GM21390 (cell line): Measurements from ENCODE around the gene CDH1.
"Not testable (repeated sequence)": the region's sequence is repeated elsewhere in the genome, so short reads cannot be mapped to it uniquely, and the experiment has no call there.

ENCODE experiments used
- ATAC-seq: cut with Tn5 transposase; IDR thresholded peaks from one replicate; pipeline ENCODE4 v1.9.1; 2021; ENCODE audit not compliant: unreplicated experiment

Gene CDH1

DNA sequence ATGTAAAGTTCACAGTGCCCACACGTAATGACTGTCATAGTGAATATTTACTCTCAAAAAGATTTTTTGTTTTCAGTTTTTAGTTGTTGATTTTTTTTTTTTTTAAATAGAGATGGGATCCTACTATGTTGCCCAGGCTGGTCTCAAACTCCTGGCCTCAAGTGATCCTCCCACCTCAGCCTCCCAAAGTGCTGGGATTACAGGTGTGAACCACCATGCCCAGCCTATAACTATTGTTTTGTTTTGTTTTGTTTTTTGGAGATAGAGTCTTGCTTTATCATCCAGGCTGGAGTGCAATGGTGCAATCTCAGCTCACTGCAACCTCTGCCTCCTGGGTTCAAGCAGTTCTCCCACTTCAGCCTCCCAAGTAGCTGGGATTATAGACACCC is 50.3 kb downstream of the CDH1 start:
- not testable (repeated sequence) for ATAC-seq

DNA sequence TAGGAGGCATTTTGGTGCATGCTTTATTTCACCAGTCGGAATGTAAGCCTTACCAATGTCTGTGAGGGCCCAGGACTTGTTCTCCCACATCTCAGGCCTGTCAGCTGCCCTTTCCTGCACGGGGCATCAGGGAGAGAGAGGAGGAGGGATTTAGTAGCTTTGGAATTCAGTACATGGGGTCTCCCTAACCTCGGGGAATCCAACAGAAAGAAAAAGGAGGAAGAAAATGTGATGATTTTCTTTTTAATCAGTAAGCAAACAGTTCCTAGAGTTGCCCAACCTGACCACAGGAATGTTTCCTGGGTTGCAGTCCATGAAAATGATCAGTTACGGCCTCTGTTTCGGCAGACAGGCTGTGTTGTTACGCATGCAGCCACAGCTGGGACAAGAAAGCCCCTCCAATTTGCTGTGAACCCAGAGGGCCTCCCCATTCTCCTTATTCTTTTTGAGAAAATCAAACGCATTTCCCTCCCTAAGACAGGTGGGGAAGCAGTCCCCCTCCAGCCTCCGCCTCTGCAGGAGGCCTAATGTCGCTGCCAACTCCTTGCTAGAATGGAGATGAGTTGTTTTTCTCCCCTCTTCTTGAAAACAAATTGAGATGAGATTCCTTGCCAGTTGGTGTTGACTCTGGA is 53.2 kb downstream of the CDH1 start:
- no peak for ATAC-seq

DNA sequence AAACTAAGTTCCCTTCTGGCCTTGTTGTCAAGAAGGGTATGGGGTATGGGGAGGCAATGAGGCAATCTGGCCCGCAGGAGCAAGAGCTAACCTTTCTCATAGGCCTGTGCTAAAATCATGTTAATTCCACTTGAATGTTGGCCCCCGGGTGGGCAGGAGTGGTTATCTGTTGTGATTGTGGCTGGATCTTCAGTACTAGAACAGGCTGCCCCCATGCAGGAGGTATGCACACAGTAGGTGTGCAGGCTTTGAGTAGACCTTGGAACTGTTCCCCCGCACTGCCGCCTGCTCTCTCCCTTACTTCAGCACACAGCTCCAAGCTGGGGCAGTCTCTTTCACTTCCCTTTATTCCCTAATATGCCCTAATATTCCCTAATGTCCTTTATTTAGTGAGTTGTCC is 53.9 kb downstream of the CDH1 start:
- no peak for ATAC-seq

DNA sequence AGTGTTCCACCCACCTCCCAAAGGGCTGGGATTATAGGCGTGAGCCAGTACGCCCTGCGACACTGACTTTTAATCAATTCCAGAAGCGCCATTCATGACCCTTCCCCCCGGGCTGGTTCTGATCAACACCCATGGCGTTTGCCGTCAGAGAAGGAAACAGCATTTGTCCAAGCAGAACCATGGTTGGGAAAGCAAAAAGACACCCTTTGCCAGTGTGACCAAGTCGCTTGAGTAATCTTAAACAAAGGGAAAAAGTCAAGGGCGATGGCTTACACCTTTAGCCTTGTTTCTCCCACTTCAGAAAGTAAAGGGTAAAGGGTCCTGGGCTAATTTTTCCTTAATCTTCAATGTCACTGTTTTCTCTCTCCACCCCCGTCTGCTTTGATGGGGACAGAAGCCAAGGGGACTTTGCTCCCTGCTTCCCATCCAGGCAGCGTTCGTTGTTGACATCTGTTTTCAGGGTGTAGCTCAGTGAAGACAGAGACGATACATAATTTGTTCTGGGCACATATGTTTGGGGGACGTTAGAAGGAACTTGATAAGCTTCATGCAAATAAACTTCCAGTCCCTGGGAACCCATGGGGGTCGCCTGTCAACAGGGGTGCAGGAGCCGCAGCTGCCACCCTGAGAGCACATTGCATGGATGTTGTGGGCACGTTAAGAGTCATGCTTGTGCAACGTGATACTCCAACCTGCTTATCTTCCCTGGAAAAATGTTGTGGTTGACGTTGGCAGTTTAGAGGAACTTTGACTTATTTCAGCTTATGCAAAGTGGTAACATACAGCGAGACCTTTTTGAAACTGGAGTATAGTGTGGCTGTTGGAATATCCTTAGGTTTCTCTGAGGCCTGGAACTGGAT is 55.6 kb downstream of the CDH1 start:
- ATAC-seq: no peak

DNA sequence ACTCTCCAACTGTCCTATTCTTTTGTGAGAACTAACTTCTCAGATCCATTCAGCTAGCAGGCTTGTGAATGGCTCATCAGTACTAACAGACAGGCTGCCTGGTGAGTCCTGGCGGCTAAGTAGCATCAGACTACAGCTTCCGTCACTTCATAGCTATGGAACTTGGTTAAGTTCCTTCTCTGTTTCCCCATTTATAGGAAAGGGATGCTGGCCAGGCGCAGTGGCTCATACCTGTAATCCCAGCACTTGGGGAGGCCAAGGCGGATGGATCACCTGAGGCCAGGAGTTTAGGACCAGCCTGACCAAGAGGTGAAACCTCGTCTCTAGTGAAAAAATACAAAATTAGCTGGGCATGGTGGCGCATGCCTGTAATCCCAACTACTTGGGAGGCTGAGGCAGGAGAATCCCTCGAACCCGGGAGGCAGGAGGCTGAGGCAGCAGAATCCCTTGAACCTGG is 56.3 kb downstream of the CDH1 start:
- ATAC-seq: no peak

DNA sequence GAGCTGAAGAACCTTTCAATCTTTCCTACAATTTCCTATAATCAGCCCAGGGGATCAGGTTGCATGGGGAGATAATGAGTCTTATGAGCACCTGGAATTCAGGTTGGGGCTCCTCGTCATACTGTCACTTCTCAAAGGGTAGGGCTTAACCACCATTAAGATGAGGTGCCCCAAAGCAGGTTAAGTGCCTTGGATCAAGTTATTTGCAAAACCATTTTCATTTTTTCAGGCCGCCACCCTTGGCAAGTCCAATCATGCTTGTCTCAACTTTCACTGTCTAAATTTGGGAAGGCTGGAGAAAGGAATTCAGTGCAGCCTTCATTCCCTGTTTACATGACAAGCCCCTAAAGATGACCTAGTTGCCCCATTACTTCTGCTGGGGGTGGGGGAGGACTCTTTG is 61.3 kb downstream of the CDH1 start:
- ATAC-seq: no peak

DNA sequence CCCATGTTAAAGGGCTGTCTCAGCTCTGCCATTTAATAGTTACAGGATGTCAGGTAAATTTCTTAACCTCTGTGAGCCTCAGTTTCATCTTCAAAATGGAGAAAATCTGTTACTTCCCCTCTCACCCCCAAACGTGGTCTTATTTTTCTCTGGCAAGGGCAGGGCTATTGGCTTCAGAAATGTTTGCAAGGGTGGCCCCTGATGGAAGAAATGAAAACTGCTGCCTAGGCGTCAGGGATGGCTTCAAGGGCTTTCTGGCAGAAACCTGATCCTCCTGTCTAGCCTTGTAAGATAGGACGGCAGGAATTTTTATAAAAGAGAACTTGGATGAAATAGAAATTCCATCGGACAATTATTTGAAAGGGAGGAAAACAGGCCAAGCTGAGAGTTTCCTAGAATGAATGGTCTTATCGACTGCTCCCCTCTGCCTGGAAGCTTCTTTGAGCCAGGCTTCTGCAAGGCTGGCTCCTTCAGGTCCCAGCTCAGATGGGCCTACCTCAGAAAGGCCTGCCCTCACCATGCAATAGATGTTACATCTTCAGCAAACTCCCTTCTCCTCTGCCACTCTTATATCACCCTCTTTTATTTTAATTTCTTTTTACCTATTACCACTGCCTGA is 63.3 kb downstream of the CDH1 start:
- peak; percentile 65 for ATAC-seq

DNA sequence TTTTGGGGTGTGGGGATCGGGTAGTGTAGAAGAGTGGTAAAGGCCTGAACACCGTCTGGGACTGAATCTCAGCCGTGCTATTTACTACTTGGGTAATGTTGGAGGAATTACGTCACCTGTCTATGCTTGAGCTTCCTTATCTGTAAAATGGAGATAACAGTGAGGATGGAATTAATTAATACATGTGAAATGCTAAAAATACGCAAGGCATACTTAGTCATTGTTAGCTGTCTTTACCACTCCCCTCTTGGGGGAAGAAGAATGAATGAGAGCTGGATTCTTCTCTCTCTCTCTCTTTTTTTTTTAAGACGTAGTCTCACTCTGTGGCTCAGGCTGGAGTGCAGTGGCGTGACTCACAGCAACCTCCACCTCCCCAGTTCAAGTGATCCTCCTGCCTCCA is 65.1 kb downstream of the CDH1 start:
- no peak for ATAC-seq

DNA sequence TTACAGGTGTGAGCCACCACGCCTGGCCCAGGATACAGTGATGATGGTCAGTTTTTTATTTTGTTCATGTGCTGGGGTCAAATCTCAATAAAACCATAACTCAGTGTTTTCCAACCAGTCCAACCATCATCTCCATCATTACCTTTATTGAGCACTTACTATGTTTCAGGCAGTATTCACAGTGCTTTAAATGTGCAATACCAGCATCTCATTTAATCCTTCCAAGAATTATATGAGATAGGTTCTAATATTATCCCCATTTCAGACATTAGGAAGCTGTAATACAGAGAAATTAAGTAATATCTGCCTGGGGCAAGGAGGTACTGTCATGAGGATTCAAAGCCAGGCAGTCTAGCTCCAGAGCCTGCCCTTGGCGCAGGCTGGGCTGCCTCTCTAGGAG is 69.3 kb downstream of the CDH1 start:
- ATAC-seq: no peak

DNA sequence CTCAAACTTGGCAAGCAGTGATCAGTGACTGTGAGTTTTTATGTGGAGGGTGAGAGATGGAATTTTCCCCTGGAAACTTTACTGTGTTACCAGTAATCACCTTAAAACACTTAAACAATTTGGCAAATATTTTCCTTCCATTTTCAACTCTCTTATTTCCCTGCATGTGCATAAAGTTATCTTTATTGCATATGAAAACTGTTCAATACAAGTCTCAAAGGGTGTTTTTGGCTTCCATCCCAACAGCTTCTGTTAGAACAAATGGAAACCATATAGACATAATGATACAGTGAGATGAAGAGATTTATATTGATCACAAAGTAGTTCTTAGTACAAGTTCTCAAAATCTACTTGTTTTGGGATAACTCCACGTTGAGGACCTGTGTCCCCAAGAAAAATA is 69.9 kb downstream of the CDH1 start:
- no peak for ATAC-seq

DNA sequence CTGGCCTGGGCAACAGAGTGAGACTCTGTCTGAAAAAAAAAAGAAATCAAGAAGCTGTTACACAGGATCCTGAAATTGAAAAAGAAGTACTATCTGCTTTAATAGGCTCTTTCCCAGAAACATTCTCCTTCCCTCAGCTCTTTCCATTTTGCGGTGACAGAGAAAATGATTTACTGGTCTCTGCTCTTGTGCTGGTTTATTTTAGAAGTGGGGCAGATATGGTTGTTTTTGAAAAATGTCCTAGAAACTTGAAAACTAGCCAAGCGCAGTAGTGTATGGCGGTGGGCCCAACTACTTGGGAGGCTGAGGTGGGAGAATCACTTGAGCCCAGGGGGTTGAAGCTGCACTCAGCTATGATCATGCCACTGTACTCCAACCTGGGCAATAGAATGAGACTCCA is 77.4 kb downstream of the CDH1 start:
- ATAC-seq: no peak

DNA sequence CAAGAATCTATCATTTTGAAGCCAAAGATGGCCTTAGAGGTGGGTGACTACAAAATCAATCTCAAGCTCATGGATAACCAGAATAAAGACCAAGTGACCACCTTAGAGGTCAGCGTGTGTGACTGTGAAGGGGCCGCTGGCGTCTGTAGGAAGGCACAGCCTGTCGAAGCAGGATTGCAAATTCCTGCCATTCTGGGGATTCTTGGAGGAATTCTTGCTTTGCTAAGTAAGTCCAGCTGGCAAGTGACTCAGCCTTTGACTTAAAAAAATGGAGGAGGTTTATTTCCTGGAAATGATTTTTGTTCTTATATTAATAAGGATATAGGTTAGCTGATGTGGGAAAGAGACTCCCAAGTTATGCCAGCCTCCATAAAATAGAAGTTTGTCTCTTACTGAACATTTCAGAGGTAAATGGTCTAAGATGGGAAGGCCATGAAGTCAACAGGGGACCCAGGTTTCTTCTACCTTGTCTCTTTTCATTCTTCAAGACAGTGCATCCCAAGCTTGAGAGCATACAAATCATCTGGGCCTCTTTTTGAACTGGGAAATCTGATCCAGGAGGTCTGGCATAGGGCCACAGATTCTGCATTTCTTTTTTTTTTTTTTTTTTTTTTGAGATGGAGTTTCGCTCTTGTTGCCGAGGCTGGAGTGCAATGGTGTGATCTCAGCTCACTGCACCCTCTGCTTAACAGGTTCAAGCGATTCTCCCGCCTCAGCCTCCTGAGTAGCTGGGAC is 86.5 kb downstream of the CDH1 start:
- no peak for ATAC-seq

DNA sequence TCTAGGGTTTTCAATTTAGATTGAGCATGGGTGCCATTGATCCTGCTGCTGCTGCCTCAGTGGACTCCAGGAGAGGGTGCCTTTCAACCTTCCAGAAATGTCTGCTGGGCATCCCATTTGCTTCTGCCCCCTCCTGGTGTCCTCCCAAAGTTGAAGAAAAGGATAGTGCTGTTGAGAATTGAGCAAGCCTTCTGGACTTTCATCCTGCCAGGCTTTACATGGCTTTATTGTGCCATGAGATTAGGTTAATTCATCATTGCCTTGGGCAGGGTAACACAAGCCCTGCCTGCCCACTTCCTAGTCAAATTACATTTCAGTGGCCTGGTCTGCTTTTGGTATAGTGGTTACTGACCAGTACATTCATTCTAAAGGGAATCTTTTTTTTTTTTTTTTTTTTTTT is 88.3 kb downstream of the CDH1 start:
- no peak for ATAC-seq

DNA sequence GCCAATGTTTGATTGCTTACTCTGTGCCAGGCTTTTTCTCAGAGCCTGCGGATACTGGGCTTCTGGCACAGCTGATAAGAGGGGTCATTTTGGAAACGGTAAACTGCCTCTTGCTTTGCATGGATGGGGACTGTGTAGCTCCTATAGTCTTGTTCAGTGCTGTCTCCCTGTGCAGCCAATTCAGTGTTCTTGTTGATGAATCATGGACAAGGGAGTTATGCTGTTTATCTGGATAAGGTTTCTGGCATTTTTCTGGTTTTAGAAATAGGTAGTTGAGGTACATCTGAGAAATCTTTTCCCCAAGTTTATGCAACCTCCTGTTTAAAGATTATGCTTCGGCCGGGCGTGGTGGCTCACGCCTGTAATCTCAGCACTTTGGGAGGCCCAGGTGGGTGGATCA is 89.6 kb downstream of the CDH1 start:
- ATAC-seq: no peak

DNA sequence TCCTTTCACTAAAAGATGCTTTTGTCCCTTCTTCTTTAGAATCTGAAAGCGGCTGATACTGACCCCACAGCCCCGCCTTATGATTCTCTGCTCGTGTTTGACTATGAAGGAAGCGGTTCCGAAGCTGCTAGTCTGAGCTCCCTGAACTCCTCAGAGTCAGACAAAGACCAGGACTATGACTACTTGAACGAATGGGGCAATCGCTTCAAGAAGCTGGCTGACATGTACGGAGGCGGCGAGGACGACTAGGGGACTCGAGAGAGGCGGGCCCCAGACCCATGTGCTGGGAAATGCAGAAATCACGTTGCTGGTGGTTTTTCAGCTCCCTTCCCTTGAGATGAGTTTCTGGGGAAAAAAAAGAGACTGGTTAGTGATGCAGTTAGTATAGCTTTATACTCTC is 96.2 kb downstream of the CDH1 start:
- no peak for ATAC-seq

DNA sequence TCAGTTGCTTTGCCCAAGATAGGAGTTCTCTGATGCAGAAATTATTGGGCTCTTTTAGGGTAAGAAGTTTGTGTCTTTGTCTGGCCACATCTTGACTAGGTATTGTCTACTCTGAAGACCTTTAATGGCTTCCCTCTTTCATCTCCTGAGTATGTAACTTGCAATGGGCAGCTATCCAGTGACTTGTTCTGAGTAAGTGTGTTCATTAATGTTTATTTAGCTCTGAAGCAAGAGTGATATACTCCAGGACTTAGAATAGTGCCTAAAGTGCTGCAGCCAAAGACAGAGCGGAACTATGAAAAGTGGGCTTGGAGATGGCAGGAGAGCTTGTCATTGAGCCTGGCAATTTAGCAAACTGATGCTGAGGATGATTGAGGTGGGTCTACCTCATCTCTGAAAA is 97.5 kb downstream of the CDH1 start:
- ATAC-seq: no peak

DNA sequence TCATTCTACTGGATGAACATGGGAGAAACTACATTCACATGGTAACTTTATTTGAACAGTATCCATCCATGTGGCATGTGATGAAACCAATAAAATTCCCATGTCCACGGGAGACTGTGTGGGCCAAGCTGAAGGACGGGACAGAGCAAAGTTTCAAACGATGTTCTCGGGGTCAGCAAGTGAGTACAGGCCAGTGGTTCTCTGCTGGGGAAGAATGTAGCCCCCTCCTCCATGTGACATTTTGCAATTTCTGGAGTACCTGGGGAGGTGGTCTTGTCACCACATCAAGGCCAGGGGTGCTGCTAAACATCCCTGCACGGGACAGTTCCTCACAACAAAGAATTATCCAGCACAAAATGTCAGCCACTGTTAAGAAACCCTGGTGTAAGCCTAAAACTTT is 98.9 kb downstream of the CDH1 start:
- ATAC-seq: no peak

DNA sequence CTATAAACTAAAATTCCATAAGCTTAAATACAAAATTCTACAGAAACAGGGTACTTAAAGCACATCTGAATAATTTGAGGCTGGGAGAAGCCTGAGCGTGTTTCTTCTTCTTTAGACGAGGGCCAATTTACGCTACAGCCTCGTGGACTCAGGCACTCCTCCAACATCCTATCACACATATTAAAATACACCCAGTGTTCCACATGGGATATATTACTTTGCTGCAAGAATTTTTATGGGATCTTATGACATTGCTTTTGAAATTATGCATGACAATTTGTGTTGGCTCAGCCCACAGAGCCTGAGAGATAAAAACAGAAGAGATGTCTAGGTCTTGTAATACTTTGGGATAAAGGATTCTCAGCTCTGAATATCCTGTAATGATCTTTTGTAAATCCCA is 102.7 kb downstream of the CDH1 start:
- no peak for ATAC-seq

DNA sequence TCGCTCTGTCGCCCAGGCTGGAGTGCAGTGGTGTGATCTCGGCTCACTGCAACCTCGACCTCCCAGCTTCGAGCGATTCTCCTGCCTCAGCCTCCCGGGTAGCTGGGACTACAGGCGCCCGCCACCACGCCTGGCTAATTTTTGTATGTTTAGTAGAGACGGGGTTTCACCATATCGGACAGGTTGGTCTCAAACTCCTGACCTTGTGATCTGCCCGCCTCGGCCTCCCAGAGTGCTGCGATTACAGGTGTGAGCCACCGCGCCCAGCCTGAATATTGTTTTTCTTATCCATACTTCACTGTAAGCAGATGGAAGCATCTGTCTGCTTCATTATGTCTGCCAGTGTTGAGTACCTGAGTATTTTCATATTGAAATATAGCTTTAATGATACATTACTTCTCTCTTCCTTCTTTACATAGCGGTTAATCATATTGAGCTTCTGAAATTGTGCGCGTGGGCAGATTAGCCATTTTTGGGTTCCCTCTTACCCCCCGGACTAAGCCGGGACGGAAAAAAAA is 105.9 kb downstream of the CDH1 start:
- ATAC-seq: not testable (repeated sequence)

DNA sequence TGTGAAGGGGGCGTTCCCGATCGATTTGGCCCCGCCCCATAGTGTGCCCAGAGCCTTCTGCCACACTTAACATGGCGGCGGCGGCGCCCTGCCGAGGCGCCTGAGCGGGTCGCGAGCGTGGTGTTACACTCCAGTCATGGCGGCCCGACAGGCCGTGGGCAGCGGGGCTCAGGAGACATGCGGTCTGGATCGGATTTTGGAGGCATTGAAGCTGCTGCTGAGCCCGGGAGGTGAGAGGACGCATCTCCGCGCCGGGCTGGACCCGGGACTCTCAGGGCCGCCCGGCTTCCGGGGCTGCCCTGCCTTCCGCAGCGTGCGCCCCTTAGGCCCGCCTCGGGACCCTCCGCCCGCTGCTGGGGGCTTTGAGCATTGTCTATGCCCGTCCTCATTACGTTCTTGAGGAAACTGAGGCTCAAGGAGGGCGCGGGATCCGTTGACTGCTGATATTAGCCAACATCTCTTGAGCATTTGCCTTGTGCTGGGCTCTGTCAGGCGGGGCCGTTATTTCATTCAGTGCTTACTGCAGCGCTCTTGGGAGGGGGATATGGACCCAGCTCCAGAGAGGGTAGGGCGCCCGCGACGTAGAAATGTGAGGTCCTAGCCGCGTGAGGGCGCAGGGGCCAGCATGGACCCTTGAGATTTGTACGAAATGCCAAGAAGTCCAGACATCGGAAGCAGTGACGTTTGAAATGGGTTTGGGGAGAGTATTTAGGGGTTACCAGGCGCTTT is 106.6 kb downstream of the CDH1 start, which contains the start of gene TANGO6:
TSS of gene TANGO6 (plus strand) at position 50 of the 729 bp plus-strand sequence. CDS start at position 137, 87 bp downstream.
- ATAC-seq: peak; percentile 86

DNA sequence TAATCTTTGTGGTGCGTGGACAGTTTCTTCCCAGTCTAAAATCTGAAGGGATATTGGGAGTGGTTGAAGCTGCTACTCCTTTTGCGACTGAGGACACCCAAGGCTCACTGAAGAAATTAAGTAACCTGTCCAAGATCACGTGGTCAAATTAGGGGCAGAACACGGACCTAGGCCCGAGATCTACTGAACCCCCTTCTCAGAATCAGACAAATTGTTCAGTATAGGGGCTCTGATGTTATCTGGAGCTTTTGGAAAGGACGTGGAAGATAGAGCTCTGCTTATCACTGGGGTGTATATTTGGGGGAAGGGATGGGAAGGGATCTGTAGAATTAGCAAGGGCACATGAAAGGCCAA is 107.1 kb downstream of the CDH1 start:
- ATAC-seq: no peak
